Activated B cell treated with CpG ODN at 0.5 μM for 24 hours (primary cell): ENCODE measurements around the gene FSD1. TPM values are rescaled to one million over a fixed set of nuclear protein-coding genes. Genes with fewer than 3 reads are reported as not detected.

ENCODE experiments used
- ATAC-seq: fragments of 200-7000 bp; cut with Tn5 transposase; one replicate; pipeline ENCODE4 v1.10.0; 2021; ENCODE audit warnings: low read depth, mild to moderate bottlenecking, moderate library complexity
- CTCF ChIA-PET: fragments of 350-600 bp; sonication (Branson Sonifier 250); formaldehyde crosslinking; loops from one replicate; lab custom pipeline; 2021; ENCODE audit warnings: antibody characterized with exemption; lab: Charles Lee
- POLR2A ChIA-PET: fragments of 350-600 bp; sonication (Branson Sonifier 250); formaldehyde crosslinking; loops from one replicate; lab custom pipeline; 2021; ENCODE audit warnings: antibody characterized with exemption; lab: Charles Lee
- DNase-seq: peaks from one replicate; pipeline ENCODE4 v3.0.0; 2022
- H3K27ac Mint-ChIP-seq: one replicate; pipeline ENCODE4 v1.8.0; 2020; ENCODE audit warnings: mixed read lengths
- H3K27me3 Mint-ChIP-seq: one replicate; pipeline ENCODE4 v1.8.0; 2021; ENCODE audit warnings: mixed read lengths
- H3K36me3 Mint-ChIP-seq: one replicate; pipeline ENCODE4 v1.8.0; 2021; ENCODE audit warnings: low read depth, mixed read lengths
- H3K4me1 Mint-ChIP-seq: one replicate; pipeline ENCODE4 v1.8.0; 2021; ENCODE audit warnings: mixed read lengths
- H3K4me3 Mint-ChIP-seq: one replicate; pipeline ENCODE4 v1.8.0; 2020; ENCODE audit warnings: mild to moderate bottlenecking, mixed read lengths
- H3K9me3 Mint-ChIP-seq: one replicate; pipeline ENCODE4 v1.8.0; 2020; ENCODE audit warnings: mixed read lengths
- CTCF ChIP-seq: fragments of 200-600 bp; IDR thresholded peaks from one replicate; pipeline ENCODE4 v1.8.0; 2022; ENCODE audit warnings: antibody characterized with exemption, mild to moderate bottlenecking
- intact Hi-C: fragments of 100-400 bp; cut with micrococcal nuclease; formaldehyde crosslinking; loops from one replicate; pipeline ENCODE4 v1.15.1; 2024
- total RNA-seq: library from RNA; stranded (reverse); gene quantifications from 2 replicates; pipeline ENCODE4 v1.2.3, GENCODE V29; 2022

FSD1 gene
- 1.4 and 2.6 TPM in 2 replicates for total RNA-seq

DNA sequence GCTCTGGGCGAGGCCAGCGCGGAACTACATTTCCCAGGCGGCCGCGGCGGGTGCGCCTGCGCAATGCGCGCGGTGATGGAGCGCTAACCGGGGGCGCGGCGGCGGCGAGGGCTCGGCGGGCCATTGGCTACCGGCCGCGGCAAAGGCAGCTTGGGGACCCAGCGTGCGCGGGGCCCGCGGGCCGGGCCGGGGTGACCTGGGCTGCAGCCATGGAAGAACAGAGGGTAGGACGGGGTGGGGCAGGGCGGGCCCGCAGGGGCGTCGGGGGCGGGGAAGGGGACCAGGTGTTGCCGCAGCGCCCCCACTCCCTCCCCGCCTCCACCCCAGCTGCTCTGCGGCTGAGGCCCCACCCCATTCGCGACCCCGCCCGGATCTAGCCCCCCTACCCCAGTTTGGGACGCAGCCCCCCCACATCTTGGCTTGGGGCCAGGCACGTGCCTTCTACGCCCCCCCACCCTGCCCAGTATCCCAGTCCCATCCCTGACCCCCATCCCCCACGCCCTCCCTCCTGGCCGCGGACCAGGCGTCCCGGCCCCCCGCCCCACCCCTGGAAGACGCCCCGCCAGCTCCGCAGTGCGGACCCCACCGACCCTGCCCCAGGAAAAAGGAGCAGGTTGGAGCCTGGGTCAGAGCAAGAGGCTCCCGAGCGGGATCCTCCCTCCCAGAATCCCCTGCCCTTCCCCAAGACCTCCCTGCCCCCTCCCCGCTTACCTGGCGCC is at the start of gene FSD1:
FSD1 (plus strand) TSS at position 61 of the 719 bp plus-strand sequence; CDS start at position 210, 149 bp downstream.
- ChIA-PET POLR2A (no interaction called here), CTCF (no interaction called here)
- TF ChIP-seq CTCF = no peak
- H3K27ac Mint-ChIP-seq = no peak within 1 kb of the TSS
- no peaks in the 10 kb centered on the region for H3K36me3 Mint-ChIP-seq
- H3K4me3 Mint-ChIP-seq = peak within 1 kb of the TSS; percentile 41
- intact Hi-C loops = no loop called here
- DNase-seq (peak; percentile 61), ATAC-seq (peak; percentile 84)
- H3K4me1 Mint-ChIP-seq = peaks cover 7% of the 10 kb centered on the region
- no peaks in the 10 kb centered on the region for H3K9me3 Mint-ChIP-seq
- peaks cover 10% of the 10 kb centered on the region for H3K27me3 Mint-ChIP-seq

DNA sequence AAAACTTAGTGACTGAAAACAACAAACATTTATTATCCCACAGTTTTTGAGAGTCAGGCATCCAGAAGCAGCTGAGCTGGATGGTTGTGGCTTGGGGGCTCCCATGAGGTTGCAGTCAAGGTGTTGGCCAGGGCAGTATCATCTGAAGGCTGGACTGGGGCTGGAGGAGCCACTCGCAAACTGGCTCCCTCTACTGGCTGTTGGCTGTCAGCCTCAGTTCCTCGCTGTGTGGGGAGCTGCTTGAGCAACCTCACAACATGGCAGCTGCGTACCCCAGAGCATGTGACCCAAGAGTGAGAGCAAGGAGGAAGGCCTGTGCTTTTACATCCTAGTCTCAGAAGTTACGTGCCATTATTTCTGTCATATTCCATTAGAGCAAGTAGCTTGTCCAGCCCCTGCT is 47.8 kb upstream of the FSD1 start:
- TF ChIP-seq CTCF = no peak
- ATAC-seq (no peak), DNase-seq (no peak)
- peaks cover 81% of the 10 kb centered on the region for H3K36me3 Mint-ChIP-seq
- peaks cover 2% of the 10 kb centered on the region for H3K4me1 Mint-ChIP-seq
- H3K27ac Mint-ChIP-seq = no peak overlapping the region
- ChIA-PET POLR2A (interaction anchor here (1.0 kb wide), 1 partner anchor 10 kb away, joined by 3 read pairs; the partner anchor contains the start of gene YJU2), CTCF (no interaction called here)
- H3K27me3 Mint-ChIP-seq = no peaks in the 10 kb centered on the region
- H3K4me3 Mint-ChIP-seq = no peak overlapping the region
- intact Hi-C loops = no loop called here
- H3K9me3 Mint-ChIP-seq = no peaks in the 10 kb centered on the region

DNA sequence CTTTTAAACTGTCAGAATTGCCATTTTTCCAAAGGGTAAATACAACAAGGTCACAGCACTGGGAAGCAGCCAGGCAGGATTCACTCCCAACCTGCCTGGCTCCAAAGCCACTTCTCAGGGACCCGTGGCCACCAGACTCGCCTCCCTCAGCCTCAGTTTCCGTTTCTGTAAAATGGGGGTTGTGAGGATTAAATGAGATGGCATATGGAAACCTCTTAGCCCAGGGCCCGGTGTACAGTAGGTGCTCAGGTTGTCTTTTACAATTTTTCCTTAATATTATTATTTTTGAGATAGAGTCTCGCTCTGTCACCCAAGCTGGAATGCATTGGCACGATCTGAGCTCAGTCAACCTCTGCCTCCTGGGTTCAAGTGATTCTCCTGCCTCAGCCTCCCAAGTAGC is 47.4 kb upstream of the FSD1 start:
- TF ChIP-seq CTCF = no peak
- POLR2A ChIA-PET = interaction anchor here (1.0 kb wide), 1 partner anchor 10 kb away, joined by 3 read pairs; the partner anchor contains the start of gene YJU2
- ATAC-seq (no peak), DNase-seq (no peak)
- no peak overlapping the region for H3K4me3 Mint-ChIP-seq
- intact Hi-C loops = no loop called here
- H3K27ac Mint-ChIP-seq = no peak overlapping the region
- H3K27me3 Mint-ChIP-seq = no peaks in the 10 kb centered on the region
- peaks cover 81% of the 10 kb centered on the region for H3K36me3 Mint-ChIP-seq
- no peaks in the 10 kb centered on the region for H3K9me3 Mint-ChIP-seq
- H3K4me1 Mint-ChIP-seq = peaks cover 2% of the 10 kb centered on the region
- CTCF ChIA-PET = no interaction called here

- peaks cover 2% of the 10 kb centered on the region for H3K4me1 Mint-ChIP-seq
- no peak overlapping the region for H3K27ac Mint-ChIP-seq
- no peak overlapping the region for H3K4me3 Mint-ChIP-seq
- H3K36me3 Mint-ChIP-seq = peaks cover 82% of the 10 kb centered on the region
- intact Hi-C loops = no loop called here
- TF ChIP-seq CTCF = no peak
- ChIA-PET POLR2A (interaction anchor here (0.5 kb wide), 1 partner anchor 11 kb away, joined by 6 read pairs; no protein-coding TSS in a partner anchor), CTCF (no interaction called here)
- no peaks in the 10 kb centered on the region for H3K9me3 Mint-ChIP-seq
- no peak for DNase-seq
- H3K27me3 Mint-ChIP-seq = no peaks in the 10 kb centered on the region
- no peak for ATAC-seq
Observed at GRCh38 chr19:4258181-4258580, 46.2 kb upstream of the FSD1 start.

- Mint-ChIP-seq H3K27me3 (no peaks in the 10 kb centered on the region), H3K27ac (no peak overlapping the region), H3K4me3 (no peak overlapping the region), H3K36me3 (peaks cover 82% of the 10 kb centered on the region), H3K4me1 (peaks cover 8% of the 10 kb centered on the region), H3K9me3 (no peaks in the 10 kb centered on the region)
- DNase-seq (no peak), ATAC-seq (peak; percentile 45)
- no peak for TF ChIP-seq CTCF
- intact Hi-C loops = no loop called here
- ChIA-PET POLR2A (interaction anchor here (0.6 to 1.3 kb wide), 2 partner anchors 14 to 29 kb away, joined by 3 to 6 read pairs; partner anchors contain the start of gene YJU2), CTCF (interaction anchor here (1.1 kb wide), 1 partner anchor 141 kb away, joined by 3 read pairs; the partner anchor contains the start of gene CHAF1A)
Observed at GRCh38 chr19:4260613-4261191, 43.7 kb upstream of the FSD1 start.
